ENCODE measurements around the gene TAS1R3.

TAS1R3 gene

DNA sequence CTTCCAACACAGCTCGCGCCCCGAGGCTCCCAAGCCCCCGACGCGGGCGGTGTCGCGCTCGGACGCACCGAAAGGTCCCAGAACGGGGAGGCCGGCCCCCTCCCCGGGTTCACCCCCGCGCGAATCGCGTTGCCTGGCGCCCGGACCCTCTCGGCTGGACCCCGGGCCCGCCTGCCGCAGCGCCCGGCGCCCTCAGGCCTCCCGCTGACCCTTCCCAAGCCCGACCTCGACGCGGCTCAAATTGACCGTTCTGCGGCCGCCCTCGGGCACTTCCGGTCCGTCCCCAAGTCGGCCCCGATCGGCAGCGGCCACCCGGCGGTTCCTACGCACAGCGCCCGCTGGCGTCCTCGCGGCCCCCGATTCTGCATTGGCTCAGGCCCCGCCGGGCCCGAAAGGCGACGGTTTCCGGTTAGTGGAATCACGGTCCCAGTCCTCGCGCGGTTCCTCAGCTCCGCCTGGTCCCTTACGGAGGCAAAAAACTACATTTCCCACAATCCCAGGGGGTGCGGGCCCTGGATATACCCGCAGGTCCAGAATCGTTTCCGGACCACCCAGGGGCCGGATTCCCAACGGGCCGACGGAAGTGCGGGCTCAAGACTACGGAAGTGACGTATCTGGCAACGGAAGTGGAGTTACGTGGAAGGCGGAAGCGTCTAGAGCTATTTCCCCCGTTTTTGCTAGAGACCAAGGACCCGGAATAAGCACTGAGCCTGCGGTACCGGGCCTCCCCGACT lies 44.0 kb downstream of the TAS1R3 start, which contains the start of gene AURKAIP1:
Gene AURKAIP1 (minus strand): TSS at position 279 of the 734 bp plus-strand sequence. CDS start 451 bp downstream, outside the sequence.
- TF ChIP-seq, protein P1, sequence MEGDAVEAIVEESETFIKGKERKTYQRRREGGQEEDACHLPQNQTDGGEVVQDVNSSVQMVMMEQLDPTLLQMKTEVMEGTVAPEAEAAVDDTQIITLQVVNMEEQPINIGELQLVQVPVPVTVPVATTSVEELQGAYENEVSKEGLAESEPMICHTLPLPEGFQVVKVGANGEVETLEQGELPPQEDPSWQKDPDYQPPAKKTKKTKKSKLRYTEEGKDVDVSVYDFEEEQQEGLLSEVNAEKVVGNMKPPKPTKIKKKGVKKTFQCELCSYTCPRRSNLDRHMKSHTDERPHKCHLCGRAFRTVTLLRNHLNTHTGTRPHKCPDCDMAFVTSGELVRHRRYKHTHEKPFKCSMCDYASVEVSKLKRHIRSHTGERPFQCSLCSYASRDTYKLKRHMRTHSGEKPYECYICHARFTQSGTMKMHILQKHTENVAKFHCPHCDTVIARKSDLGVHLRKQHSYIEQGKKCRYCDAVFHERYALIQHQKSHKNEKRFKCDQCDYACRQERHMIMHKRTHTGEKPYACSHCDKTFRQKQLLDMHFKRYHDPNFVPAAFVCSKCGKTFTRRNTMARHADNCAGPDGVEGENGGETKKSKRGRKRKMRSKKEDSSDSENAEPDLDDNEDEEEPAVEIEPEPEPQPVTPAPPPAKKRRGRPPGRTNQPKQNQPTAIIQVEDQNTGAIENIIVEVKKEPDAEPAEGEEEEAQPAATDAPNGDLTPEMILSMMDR (IDR thresholded peaks at IDR 0.05; ENCODE audit: low read depth, low read length, poor library complexity, severe bottlenecking), result no peak
- TF ChIP-seq EZH2phosphoT487 (IDR thresholded peaks at IDR 0.05; ENCODE audit: borderline replicate concordance, low read length), result no peak
- Histone ChIP-seq H3K27ac (ENCODE audit: low read depth, low read length) (peak within 1 kb of the TSS; percentile 63), H3K4me1 (ENCODE audit: control insufficient read depth, low read length) (peaks cover 35% of the 10 kb centered on the region)

GRCh38 chr1:1376551-1377226 lies 45.6 kb downstream of the TAS1R3 start:
- H3K9me2 ChIP-seq (replicated peaks; ENCODE audit: control insufficient read depth, low read length), result no peaks in the 10 kb centered on the region
- H4K20me1 ChIP-seq (ENCODE audit: control insufficient read depth, insufficient read depth, low read depth, low read length), result peaks cover 6% of the 10 kb centered on the region; the same call in 1 of the 2 replicates
- H3K27ac ChIP-seq (ENCODE audit: low read depth, low read length), result no peak overlapping the region
- H3F3A ChIP-seq (ENCODE audit: control insufficient read depth, insufficient read depth), result peaks cover 7% of the 10 kb centered on the region
- H3K4me3 ChIP-seq (ENCODE audit: low read length), result peak overlapping the region; percentile 98
- H3K36me3 ChIP-seq (ENCODE audit: control insufficient read depth, low read length), result peaks cover 41% of the 10 kb centered on the region
- H3K9me3 ChIP-seq (ENCODE audit: control insufficient read depth, insufficient read depth, low read length), result no peaks in the 10 kb centered on the region
- H3K79me2 ChIP-seq (ENCODE audit: control insufficient read depth, low read length), result peaks cover 46% of the 10 kb centered on the region
- H3K4me1 ChIP-seq (ENCODE audit: control insufficient read depth, low read length), result peaks cover 30% of the 10 kb centered on the region
- peak overlapping the region; percentile 81 for H3K4me2 ChIP-seq (ENCODE audit: low read length)
- no peaks in the 10 kb centered on the region for H3K27me3 ChIP-seq (ENCODE audit: control insufficient read depth, low read length)
- TF ChIP-seq, protein P1 (IDR thresholded peaks at IDR 0.05; ENCODE audit: low read depth, low read length, poor library complexity, severe bottlenecking), result no peak
- TF ChIP-seq EZH2phosphoT487 (IDR thresholded peaks at IDR 0.05; ENCODE audit: borderline replicate concordance, low read length), result no peak

More for the DNA sequence above, 44.0 kb downstream of the TAS1R3 start, which contains the start of gene AURKAIP1:
- Histone ChIP-seq H3K79me2 (ENCODE audit: control insufficient read depth, low read length) (peaks cover 41% of the 10 kb centered on the region), H3K36me3 (ENCODE audit: control insufficient read depth, low read length) (peaks cover 46% of the 10 kb centered on the region), H3K9me2 (replicated peaks; ENCODE audit: control insufficient read depth, low read length) (no peaks in the 10 kb centered on the region), H3K9me3 (ENCODE audit: control insufficient read depth, insufficient read depth, low read length) (no peaks in the 10 kb centered on the region), H4K20me1 (ENCODE audit: control insufficient read depth, insufficient read depth, low read depth, low read length) (peaks cover 6% of the 10 kb centered on the region; the same call in 1 of the 2 replicates), H3K27me3 (ENCODE audit: control insufficient read depth, low read length) (no peaks in the 10 kb centered on the region), H3K4me2 (ENCODE audit: low read length) (peak within 1 kb of the TSS; percentile 86), H3K4me3 (ENCODE audit: low read length) (peak within 1 kb of the TSS; percentile 98), H3F3A (ENCODE audit: control insufficient read depth, insufficient read depth) (peaks cover 7% of the 10 kb centered on the region)

DNA sequence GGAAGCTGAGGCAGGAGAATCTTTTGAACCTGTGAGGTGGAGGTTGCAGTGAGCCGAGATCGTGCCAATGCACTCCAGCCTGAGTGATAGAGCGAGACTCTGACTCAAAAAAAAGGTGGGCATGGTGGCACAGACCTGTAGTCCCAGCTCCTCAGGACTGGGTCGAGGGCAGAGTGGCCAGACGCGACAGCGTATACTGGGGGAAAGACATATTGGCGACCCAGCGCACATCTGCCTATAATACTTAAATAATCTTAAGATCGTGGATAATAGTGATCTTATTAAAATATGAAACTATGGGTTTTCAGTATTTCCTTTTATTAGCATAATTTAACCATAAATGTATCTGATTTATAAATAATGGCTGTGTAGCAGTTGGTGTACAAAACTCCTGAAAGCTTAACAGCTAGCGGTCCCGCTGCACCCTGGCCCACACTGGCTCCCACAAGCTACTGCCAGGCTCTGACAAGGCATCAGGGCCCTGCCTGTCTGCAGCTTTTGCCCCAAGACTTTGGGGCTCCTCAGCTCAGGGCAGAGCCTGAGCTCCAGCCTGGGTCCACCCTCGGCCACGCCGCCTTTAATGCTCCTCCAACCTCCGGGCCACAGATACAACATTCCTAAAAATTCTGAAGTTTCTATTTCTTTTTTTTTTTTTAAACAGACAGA lies 46.6 kb downstream of the TAS1R3 start:
- Histone ChIP-seq H4K20me1 (ENCODE audit: control insufficient read depth, insufficient read depth, low read depth, low read length) (peaks cover 4% of the 10 kb centered on the region; the same call in 1 of the 2 replicates), H3K4me3 (ENCODE audit: low read length) (no peak overlapping the region), H3K36me3 (ENCODE audit: control insufficient read depth, low read length) (peaks cover 36% of the 10 kb centered on the region), H3K9me3 (ENCODE audit: control insufficient read depth, insufficient read depth, low read length) (no peaks in the 10 kb centered on the region), H3K9me2 (replicated peaks; ENCODE audit: control insufficient read depth, low read length) (no peaks in the 10 kb centered on the region), H3K4me1 (ENCODE audit: control insufficient read depth, low read length) (peaks cover 22% of the 10 kb centered on the region), H3K79me2 (ENCODE audit: control insufficient read depth, low read length) (peaks cover 48% of the 10 kb centered on the region), H3K27ac (ENCODE audit: low read depth, low read length) (no peak overlapping the region), H3K27me3 (ENCODE audit: control insufficient read depth, low read length) (no peaks in the 10 kb centered on the region), H3F3A (ENCODE audit: control insufficient read depth, insufficient read depth) (peaks cover 7% of the 10 kb centered on the region), H3K4me2 (ENCODE audit: low read length) (no peak overlapping the region)
- no peak for TF ChIP-seq EZH2phosphoT487 (IDR thresholded peaks at IDR 0.05; ENCODE audit: borderline replicate concordance, low read length)
- TF ChIP-seq, protein P1 (IDR thresholded peaks at IDR 0.05; ENCODE audit: low read depth, low read length, poor library complexity, severe bottlenecking), result no peak

Data from DOHH2 (cell line).